ENCODE measurements around the gene VAV1.

VAV1 gene

GRCh38 chr19:6838062-6838655 is 65.7 kb downstream of the VAV1 start:
- peaks cover 51% of the 10 kb centered on the region for H3K36me3 Mint-ChIP-seq
- peaks cover 24% of the 10 kb centered on the region for H3K4me1 Mint-ChIP-seq
- no peak for DNase-seq
- no peaks in the 10 kb centered on the region for H3K9me3 Mint-ChIP-seq
- peak overlapping the region; percentile 68 for H3K27ac Mint-ChIP-seq
- CTCF ChIA-PET: interaction anchor here (0.6 kb wide), 1 partner anchor 25 kb away, joined by 4 read pairs; no protein-coding TSS in a partner anchor
- H3K4me3 Mint-ChIP-seq: no peak overlapping the region
- no peaks in the 10 kb centered on the region for H3K27me3 Mint-ChIP-seq

GRCh38 chr19:6842871-6843607 is 70.5 kb downstream of the VAV1 start:
- DNase-seq: no peak
- no peaks in the 10 kb centered on the region for H3K9me3 Mint-ChIP-seq

GRCh38 chr19:6847828-6848200 is 75.3 kb downstream of the VAV1 start:
- Mint-ChIP-seq H3K27me3 (no peaks in the 10 kb centered on the region), H3K27ac (no peak overlapping the region), H3K36me3 (peaks cover 43% of the 10 kb centered on the region), H3K4me3 (no peak overlapping the region), H3K4me1 (no peaks in the 10 kb centered on the region), H3K9me3 (no peaks in the 10 kb centered on the region)
- no peak for DNase-seq
- CTCF ChIA-PET: no interaction called here

More at GRCh38 chr19:6842871-6843607, 70.5 kb downstream of the VAV1 start:
- Mint-ChIP-seq H3K4me3 (no peak overlapping the region), H3K4me1 (peaks cover 5% of the 10 kb centered on the region), H3K27me3 (no peaks in the 10 kb centered on the region), H3K36me3 (peaks cover 32% of the 10 kb centered on the region), H3K27ac (peak overlapping the region; percentile 26)
- CTCF ChIA-PET: no interaction called here

- no peak overlapping the region for H3K27ac Mint-ChIP-seq
- H3K4me3 Mint-ChIP-seq: no peak overlapping the region
- no peak for DNase-seq
- CTCF ChIA-PET: no interaction called here
- H3K27me3 Mint-ChIP-seq: no peaks in the 10 kb centered on the region
- no peaks in the 10 kb centered on the region for H3K9me3 Mint-ChIP-seq
- H3K36me3 Mint-ChIP-seq: peaks cover 39% of the 10 kb centered on the region
- no peaks in the 10 kb centered on the region for H3K4me1 Mint-ChIP-seq
These were observed 76.5 kb downstream of the VAV1 start for GRCh38 chr19:6848986-6849385.

- DNase-seq: no peak
- peak overlapping the region; percentile 60 for H3K27ac Mint-ChIP-seq
- no peaks in the 10 kb centered on the region for H3K4me1 Mint-ChIP-seq
- H3K9me3 Mint-ChIP-seq: no peaks in the 10 kb centered on the region
- H3K27me3 Mint-ChIP-seq: no peaks in the 10 kb centered on the region
- H3K4me3 Mint-ChIP-seq: no peak overlapping the region
- CTCF ChIA-PET: no interaction called here
- H3K36me3 Mint-ChIP-seq: peaks cover 42% of the 10 kb centered on the region
These were observed 77.4 kb downstream of the VAV1 start for GRCh38 chr19:6849876-6850275.

- Mint-ChIP-seq H3K27me3 (no peaks in the 10 kb centered on the region), H3K4me3 (no peak overlapping the region), H3K4me1 (no peaks in the 10 kb centered on the region), H3K27ac (peak overlapping the region; percentile 49), H3K36me3 (peaks cover 54% of the 10 kb centered on the region), H3K9me3 (no peaks in the 10 kb centered on the region)
- CTCF ChIA-PET: interaction anchor here (1.1 kb wide), 1 partner anchor 218 kb away, joined by 3 read pairs; no protein-coding TSS in a partner anchor
- no peak for DNase-seq
These were observed 78.9 kb downstream of the VAV1 start for GRCh38 chr19:6851359-6851758.

GRCh38 chr19:6852001-6852400 is 79.5 kb downstream of the VAV1 start:
- H3K36me3 Mint-ChIP-seq: peaks cover 58% of the 10 kb centered on the region
- no peak overlapping the region for H3K4me3 Mint-ChIP-seq
- no peaks in the 10 kb centered on the region for H3K27me3 Mint-ChIP-seq
- H3K4me1 Mint-ChIP-seq: no peaks in the 10 kb centered on the region
- no peak overlapping the region for H3K27ac Mint-ChIP-seq
- no peaks in the 10 kb centered on the region for H3K9me3 Mint-ChIP-seq
- DNase-seq: no peak
- CTCF ChIA-PET: interaction anchor here (1.1 kb wide), 1 partner anchor 219 kb away, joined by 3 read pairs; no protein-coding TSS in a partner anchor

GRCh38 chr19:6853868-6854267 is 81.4 kb downstream of the VAV1 start:
- Mint-ChIP-seq H3K36me3 (peaks cover 59% of the 10 kb centered on the region), H3K4me3 (no peak overlapping the region), H3K4me1 (no peaks in the 10 kb centered on the region), H3K27me3 (no peaks in the 10 kb centered on the region), H3K9me3 (no peaks in the 10 kb centered on the region), H3K27ac (no peak overlapping the region)
- no peak for DNase-seq
- CTCF ChIA-PET: no interaction called here

GRCh38 chr19:6854758-6855157 is 82.2 kb downstream of the VAV1 start:
- Mint-ChIP-seq H3K4me3 (no peak overlapping the region), H3K36me3 (peaks cover 53% of the 10 kb centered on the region), H3K4me1 (no peaks in the 10 kb centered on the region), H3K27ac (no peak overlapping the region), H3K27me3 (no peaks in the 10 kb centered on the region), H3K9me3 (no peaks in the 10 kb centered on the region)
- no peak for DNase-seq
- CTCF ChIA-PET: no interaction called here

GRCh38 chr19:6856749-6857372 is 84.4 kb downstream of the VAV1 start:
- Mint-ChIP-seq H3K27ac (no peak overlapping the region), H3K27me3 (no peaks in the 10 kb centered on the region), H3K9me3 (no peaks in the 10 kb centered on the region), H3K4me1 (peaks cover 7% of the 10 kb centered on the region), H3K36me3 (peaks cover 39% of the 10 kb centered on the region), H3K4me3 (no peak overlapping the region)
- CTCF ChIA-PET: no interaction called here
- no peak for DNase-seq

- Mint-ChIP-seq H3K9me3 (no peaks in the 10 kb centered on the region), H3K27me3 (peaks cover 4% of the 10 kb centered on the region), H3K36me3 (peaks cover 8% of the 10 kb centered on the region), H3K4me1 (peaks cover 27% of the 10 kb centered on the region), H3K4me3 (peak overlapping the region; percentile 34), H3K27ac (peak overlapping the region; percentile 73)
- CTCF ChIA-PET: interaction anchor here (0.8 to 7.5 kb wide), 4 partner anchors 98 to 345 kb away, joined by 4 to 72 read pairs (median 19); partner anchors contain the start of gene GPR108
- DNase-seq: no peak
These were observed 89.3 kb downstream of the VAV1 start for GRCh38 chr19:6861683-6862286.

GRCh38 chr19:6862673-6863078 is 90.2 kb downstream of the VAV1 start:
- DNase-seq: peak; percentile 94
- CTCF ChIA-PET: interaction anchor here (0.8 to 7.5 kb wide), 13 partner anchors 25 to 346 kb away, joined by 3 to 72 read pairs (median 6); partner anchors contain the start of genes GPR108 and VAV1
- H3K27me3 Mint-ChIP-seq: peaks cover 5% of the 10 kb centered on the region

GRCh38 chr19:6864325-6864940 is 91.9 kb downstream of the VAV1 start:
- Mint-ChIP-seq H3K36me3 (no peaks in the 10 kb centered on the region), H3K4me1 (peaks cover 30% of the 10 kb centered on the region), H3K9me3 (no peaks in the 10 kb centered on the region), H3K27ac (no peak overlapping the region), H3K4me3 (no peak overlapping the region), H3K27me3 (peaks cover 5% of the 10 kb centered on the region)
- no peak for DNase-seq
- CTCF ChIA-PET: interaction anchor here (0.6 to 7.5 kb wide), 23 partner anchors 12 to 463 kb away, joined by 3 to 72 read pairs (median 5); partner anchors contain the start of genes ADGRE1, GPR108 and VAV1

More at GRCh38 chr19:6862673-6863078, 90.2 kb downstream of the VAV1 start:
- Mint-ChIP-seq H3K27ac (peak overlapping the region; percentile 86), H3K4me1 (peaks cover 27% of the 10 kb centered on the region), H3K36me3 (peaks cover under 1% of the 10 kb centered on the region), H3K4me3 (peak overlapping the region; percentile 75), H3K9me3 (no peaks in the 10 kb centered on the region)

- CTCF ChIA-PET: interaction anchor here (7.5 kb wide), 1 partner anchor 129 kb away, joined by 72 read pairs; the partner anchor contains the start of gene GPR108
- H3K9me3 Mint-ChIP-seq: no peaks in the 10 kb centered on the region
- no peak overlapping the region for H3K4me3 Mint-ChIP-seq
- H3K4me1 Mint-ChIP-seq: peaks cover 30% of the 10 kb centered on the region
- H3K36me3 Mint-ChIP-seq: no peaks in the 10 kb centered on the region
- no peak overlapping the region for H3K27ac Mint-ChIP-seq
- DNase-seq: no peak
- peaks cover 5% of the 10 kb centered on the region for H3K27me3 Mint-ChIP-seq
These were observed 93.3 kb downstream of the VAV1 start for GRCh38 chr19:6865849-6866248.
